SIG-M5 (cell line): ENCODE results near the gene MARVELD3.

Experiments used
- DNase-seq: peaks from one replicate; lab custom pipeline; 2025; lab: John Stamatoyannopoulos, UW

Gene MARVELD3

DNA sequence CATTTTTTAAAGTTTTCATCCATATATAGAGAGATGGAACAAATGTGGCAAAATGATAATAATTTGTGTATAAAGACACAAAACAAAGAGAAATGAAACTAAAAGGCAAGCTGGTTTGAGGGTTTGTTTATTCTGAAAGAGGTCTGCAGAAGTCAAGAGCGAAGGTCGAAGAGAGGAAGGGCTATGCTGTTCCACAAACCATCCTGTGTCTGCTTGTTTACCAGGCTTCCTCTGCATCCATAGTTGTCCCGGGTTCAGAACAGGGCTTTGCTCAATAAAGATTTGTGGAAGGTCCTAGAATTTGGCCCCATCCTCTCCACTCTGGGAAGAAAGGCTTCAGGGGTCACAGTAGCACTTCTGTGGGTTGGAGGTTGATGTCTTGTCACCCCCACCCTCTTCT, 2.4 kb upstream of the MARVELD3 start:
- DNase-seq: no peak

DNA sequence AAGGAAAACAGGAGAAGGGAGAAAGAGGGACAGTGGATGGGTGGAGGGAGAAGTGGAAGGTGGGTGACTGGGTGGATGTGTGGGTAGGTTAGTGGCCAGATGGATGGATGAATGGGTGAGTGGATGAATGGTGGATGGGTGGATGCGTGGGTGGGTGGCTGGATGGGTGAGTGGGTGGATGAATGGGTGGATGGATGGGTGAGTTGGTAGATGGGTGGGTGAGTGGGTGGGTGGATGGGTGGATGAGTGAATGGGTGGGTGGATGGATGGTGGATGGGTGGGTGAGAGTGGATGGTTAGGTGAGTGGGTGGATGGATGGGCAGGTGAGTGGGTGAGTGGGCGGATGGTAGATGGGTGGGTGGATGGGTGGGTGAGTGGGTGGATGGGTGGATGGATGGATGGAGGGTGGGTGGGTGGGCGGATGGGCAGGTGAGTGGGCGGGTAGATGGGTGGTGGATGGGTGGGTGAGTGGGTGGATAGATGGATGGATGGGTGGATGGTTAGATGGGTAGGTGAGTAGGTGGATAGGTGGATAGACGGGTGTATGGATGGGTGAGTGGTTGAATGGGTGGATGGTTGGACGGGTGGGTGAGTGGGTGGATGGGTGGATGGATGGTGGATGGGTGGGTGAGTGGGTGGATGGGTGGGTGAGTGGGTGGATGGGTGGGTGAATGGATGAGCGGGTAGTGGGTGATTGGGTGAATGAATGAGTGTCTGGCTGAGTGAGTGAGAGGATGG, 702 bp upstream of the MARVELD3 start:
- no peak for DNase-seq

DNA sequence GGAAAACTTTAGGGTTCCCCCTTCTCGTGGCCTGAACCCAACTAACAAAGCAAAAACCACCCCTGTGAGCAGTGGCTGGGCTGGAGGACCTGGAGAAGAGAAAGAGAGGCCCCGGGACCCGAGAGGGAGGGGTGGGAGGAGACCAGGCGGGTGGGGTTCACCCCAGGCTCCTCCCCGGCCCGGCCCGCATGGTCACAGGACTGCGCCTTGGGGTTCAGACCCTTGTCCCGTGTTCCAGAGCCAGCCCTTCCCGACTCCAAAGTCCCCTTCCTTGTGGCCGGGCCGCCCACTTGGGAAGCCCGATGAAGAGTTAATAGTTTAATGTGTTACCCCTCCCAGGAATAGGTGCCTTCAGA, 852 bp downstream of the MARVELD3 start:
- no peak for DNase-seq

DNA sequence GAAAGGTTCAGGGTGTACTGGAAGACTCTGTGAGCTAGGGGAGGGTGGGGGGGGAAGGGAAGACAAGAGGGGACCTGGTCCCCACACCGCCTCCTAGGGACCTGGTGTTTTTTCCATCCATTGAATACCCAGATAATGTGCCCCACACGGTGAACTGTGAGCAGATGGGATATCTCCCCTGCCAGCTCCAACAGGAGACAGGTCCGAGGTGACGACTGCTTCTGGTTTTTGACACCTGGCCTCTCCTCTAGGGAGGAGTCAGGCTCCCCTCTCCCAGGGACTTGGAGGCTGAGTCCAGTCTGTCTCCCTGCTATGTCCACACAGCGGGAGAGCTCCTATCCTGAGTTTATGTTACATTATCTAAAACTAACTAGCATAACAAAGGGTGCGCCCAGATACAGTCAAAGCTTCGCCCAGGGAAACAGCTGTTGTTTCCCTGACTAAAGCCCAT, 1.8 kb downstream of the MARVELD3 start:
- no peak for DNase-seq

DNA sequence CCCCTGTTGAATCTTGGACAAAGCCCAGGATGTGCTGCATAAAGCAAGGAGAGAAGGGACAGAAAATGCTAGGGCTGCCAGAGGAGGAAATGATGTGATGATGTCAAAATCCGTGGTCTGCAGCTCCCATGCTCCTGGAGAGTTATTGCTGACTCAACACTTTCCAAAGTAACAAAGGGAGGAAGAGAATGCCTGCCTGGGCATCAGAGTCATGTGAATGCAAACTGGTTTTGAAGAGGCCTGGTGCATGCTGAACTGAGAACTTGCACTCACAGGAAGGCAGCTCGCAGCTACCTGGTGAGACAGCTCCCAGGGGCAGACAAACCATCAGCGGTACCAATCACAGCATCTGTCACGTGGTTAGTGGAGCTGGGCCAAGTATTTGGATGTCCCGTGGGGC, 2.8 kb downstream of the MARVELD3 start:
- no peak for DNase-seq

DNA sequence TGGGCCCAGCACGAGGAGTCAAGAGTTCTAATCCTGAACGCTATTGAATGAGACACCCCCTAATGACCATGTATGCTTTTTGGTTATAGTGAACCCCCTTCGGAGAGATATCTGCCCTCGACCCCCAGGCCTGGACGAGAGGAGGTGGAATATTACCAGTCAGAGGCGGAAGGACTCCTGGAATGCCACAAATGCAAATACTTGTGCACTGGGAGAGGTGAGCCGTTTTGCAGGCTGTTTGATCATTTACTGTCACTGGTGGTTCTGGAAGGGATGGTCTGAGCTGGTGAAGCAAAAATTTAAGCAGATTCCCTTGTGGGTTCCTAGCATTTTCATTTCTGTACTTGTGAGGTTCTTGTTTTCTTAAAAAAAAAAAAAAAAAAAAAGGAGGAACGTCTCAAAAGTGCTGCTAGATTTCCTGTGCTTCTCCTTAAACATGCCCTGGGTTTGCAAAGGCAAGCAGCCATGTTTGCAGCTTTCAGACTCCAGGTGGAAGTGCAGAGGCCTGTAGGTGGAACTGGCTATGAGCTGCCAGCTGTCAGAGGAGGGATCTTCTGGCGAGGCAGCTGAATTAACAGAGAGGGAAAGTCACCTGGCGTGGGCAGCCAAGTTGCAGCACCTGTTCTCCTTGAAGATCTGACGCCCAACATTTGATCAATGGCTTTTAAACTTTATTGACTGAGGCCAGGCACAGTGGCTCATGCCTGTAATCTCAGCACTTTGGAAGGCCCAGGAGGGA, 3.5 kb downstream of the MARVELD3 start:
- DNase-seq: no peak

DNA sequence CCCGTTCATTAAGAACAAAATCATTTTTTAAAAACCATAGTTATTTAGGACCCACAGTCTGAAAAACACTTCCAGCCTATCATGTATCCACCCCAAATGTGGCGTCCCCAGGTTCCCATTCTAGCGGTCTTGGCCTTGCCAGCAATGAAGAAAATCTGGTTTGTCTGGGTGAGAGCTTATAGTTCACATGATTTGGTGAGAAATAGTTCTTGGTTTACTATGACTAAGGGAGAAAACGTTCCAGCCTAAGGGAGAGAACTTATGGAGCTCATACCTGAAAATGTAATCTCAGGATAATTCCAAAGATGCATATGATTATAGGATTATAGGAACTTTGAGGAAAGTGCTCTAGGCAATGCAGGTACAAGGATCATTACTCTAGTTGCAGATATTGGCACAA, 4.8 kb downstream of the MARVELD3 start:
- DNase-seq: no peak

DNA sequence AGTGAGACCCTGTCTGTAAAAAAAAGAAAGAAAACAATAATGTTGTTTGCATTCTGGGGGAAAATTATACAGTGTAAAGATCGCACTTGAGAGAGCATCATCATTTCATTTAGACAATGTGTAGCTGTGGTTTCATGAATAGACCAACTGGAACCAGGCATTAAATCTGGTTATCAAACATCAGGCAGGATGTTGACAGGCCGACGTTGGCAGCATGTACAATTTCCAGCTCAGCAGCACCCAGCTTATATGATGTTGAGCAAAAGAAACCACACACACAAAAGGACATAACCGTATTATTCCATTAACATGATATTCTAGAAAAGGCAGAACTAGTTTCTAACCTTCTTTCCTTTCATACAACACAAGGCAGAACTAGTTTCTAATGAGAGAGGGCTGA, 5.8 kb downstream of the MARVELD3 start:
- DNase-seq: no peak

DNA sequence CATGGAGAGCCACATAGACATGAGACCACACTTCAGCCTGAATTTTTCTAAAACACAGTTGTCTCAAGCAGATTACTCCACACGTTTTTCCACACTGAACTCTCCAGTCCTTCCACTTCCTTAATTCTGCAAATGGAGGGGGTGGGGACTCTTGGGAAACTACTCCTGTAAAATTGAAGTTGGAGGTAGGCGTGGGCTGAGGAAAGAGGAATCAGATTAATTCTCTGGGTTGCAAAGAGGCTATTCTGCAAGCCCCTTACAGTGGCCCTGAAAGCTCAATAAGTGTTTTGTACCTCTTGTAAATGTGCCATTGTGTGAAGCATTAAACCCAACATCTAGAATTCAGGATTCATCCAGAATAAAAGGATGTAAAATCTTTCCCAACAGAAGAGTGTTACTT, 9.6 kb downstream of the MARVELD3 start:
- DNase-seq: no peak

DNA sequence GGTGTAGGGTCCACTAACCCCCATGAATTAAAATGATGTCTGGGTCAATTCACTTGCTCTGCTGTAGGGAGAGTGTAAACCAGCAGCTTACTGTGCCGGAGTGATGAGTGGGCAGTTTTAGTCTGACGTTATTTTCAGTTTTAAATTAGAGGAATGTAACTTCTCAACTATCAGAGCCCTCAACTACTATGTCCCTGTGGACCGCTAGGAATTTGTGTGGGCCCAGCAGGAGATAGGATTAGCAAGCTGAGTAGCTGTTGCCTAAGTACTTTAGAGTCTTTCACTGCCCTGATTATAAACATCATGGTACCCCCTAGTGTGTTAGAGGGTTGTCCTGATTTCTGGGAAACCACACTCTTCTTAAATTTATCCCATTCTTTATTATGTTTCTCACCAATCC, 11.4 kb downstream of the MARVELD3 start:
- no peak for DNase-seq

DNA sequence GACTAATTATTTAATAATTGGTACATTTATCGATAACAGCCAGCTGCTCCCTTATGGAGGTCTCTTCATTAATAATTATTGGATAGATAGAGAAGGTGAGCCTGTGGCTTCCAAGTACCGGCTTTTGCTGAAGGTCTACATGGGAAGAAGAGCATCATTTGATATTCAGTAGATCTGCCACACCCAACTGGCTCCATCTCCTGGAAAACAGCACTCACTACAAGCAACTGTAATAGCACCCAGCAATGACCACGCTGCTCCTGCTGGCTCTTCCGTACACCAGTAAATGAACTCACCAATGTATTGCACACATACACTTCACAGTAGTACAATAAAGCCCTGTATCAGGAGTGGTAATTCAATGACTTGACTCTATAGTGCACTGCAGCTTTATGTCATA, 19.5 kb downstream of the MARVELD3 start:
- no peak for DNase-seq

DNA sequence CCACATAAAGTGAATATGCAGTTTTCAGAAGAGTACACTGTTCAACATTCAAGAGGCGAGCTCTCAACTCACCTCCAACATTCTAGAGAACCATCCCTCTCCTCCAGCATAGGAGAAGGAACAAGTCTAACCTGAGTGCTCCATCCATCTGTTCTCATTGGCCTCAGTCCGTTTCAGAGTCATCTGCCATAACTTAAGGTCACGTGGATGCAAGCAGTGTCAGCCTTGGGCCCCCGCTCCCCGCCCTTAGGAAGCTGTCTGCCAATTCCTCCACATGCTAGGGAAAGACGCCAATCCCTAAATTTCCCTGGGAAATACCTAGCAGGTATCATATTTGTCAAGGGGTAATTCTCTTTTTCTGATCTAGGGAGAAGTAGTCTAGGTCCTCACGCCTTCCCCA, 21.4 kb downstream of the MARVELD3 start:
- no peak for DNase-seq

DNA sequence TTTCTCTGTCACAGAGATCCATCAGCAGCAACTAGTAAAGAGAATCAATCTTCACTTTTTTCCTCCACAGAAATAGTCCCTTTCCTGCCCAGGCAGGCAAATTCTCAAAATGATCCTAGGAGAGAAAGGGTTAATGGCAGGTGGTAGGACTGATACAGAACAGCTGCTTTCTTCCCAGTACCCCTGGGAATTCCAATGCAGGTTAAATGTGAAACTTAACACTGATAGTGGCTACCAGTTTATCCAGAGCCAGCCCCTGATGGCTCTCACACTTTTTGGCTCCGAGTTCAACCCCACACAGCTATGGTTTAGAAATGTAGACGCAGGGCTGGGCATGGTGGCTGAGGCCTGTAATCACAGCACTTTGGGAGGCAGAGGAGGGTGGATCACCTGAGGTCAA, 22.2 kb downstream of the MARVELD3 start:
- no peak for DNase-seq

DNA sequence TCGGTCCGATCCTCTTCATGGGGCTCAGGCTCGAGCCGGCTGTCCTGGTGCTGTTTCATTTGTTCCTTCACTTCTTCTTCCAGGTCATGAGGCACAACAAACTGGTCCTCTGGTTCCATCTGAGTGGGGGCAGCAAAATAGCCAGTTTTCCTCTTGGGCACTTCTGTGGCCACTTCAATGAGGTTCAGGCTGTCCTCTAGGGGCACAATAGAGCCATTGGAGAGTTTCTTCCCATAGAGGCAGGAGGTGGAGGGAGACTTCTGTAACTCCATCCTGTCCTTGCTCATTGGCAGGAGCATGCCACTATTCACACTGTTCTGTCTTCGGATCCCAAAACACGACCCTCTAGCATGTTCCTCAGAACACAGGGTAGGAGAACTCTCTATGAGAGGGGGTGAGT, 22.9 kb downstream of the MARVELD3 start:
- DNase-seq: no peak

DNA sequence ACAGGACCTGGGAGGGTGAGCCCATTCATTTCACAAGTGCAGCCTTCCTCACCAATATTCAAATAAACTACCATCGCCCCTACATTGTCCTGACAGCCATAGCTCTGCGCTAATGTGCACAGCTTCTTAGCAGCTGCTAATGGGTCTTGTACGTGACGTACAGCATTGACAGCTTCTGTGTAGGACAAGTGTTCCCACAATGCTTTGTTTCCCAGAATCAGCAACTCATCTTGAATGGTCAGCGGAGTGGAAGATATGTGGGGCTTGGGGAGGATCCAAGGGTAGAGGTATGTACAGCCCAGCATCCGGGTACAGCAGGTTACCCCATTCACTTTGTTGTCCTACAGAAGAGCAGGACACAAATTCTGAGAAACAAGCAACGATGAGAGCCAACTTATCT, 23.7 kb downstream of the MARVELD3 start:
- DNase-seq: no peak

DNA sequence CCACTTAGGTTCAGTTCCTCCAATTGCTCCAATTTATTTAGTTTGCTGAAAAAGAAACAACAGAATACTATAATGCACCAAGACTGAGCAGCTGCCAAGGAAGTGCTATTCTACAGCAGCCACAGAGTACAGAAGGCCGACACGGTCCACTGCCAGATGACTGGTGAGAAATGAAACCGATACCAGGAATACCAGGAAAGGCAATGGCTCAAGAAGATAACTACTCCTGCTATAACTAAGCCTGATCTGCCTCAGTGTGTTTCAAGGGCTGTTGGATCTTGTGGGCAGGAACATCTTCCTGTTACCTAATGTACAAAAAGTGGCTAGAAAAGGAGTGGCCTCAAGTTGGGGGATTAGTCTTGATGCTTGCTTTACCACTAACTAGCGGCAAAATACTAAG, 32.8 kb downstream of the MARVELD3 start:
- DNase-seq: no peak

DNA sequence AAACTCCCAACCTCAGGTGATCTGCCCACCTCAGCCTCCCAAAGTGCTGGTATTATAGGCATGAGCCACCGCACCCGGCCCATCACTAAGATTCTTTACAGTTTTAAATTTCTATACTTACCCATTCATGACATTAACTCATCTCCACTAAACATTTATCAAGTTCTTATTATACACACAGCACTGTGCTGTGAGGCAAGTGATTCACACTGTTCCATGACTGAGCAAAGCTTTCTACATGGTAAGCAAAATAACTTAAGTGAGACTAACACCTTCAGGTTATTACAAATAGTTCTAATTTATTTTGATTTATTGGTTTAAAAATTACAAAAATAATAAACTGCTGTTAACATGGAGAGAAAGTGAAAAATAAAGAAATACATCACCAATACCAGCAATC, 33.5 kb downstream of the MARVELD3 start:
- DNase-seq: no peak

DNA sequence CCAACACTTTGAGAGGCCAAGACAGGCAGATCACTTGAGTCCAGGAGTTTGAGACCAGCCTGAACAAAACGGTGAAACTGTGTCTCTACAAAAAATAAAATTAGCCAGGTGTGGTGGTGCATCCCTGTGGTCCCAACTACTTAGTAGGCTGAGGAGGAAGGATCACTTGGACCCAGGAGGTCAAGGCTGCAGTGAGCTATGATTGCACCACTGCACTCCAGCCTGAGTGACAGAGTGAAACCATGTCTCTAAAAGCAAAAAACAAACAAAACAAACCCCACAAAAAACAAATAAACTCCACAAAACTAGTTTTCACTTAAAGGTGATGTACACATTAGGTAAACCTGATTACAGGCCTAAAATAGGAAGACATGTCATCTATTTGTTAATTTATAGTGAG, 40.3 kb downstream of the MARVELD3 start:
- no peak for DNase-seq

DNA sequence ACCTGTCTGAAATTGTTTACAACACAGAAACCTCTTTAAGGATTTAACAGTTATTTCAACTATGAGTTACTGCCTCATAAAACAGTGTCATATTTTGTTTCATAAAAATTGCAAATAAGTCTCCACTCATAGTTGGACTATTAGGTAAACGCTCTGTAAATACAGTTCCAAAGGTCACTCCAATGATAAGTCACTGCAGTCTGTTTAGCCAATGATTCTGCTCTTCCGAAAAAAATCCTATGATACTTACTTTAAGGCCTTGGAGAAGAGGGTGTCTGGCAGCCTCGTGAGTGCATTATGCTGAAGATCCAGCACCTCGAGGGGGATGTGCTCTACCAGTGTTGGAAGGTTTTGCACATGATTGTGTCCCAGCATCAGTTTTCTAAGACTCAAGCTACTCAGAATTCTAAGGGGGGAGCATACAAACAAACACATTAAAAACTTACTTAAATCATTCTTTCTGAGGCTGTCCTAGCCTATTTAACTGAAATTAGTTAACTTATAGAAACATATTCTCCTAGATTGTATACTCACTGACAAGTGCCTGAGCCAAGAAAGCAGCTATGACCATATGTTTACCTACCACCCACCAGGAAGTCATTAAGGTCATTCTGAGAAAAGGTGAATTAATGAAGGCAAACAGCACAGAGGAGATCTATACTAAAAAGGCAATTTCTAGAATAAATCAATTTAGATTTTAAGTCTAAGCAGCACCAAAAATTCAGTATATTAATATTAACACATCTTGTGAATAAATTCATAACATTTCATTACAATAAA, 41.1 kb downstream of the MARVELD3 start:
- DNase-seq: no peak

DNA sequence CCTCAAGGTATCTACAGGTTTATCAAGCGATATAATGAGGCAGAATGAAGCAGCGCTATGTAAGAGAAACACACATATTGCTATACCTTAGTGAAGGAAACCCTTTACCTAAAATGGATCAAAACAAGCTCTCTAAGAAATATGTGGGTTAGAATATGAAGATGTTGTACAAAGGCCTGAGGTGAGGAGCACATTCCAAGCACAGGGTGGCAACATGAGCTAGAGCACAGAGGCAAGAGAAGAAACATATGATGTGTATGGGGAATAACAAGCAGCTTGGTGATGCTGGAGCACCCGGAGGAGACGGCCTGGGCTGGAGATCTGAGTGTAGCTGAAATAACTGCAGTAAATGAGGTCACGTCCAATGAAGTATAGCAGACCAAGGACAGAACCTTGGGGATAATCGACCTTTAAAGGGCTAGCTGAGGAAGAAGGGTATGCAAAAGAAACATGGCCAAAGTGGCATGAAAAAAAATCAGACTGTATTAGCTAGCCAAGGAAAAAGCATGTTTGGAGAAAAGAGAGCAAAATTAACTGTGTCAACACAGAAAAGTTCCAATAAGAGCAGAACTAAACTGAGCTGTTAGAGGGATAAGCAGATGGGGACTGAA, 44.0 kb downstream of the MARVELD3 start:
- DNase-seq: no peak

DNA sequence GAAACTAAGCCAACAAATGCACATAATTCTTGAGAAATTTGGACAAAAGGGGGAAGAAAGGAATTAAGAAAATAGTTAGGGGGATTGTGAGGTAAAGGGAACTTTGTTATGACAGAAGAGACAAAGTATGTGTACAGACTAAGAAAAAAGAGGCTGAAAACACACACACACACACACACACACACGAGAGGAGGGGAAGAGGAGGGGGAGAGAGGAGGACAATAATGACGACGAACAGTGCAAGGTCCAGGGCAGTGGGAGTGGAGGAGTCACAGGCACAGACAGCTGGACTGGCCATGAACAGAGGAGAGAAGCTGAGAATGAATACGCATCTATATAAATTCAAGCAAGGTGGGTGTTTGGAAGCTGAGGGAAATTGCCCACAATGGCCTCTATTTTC, 44.6 kb downstream of the MARVELD3 start:
- DNase-seq: no peak

DNA sequence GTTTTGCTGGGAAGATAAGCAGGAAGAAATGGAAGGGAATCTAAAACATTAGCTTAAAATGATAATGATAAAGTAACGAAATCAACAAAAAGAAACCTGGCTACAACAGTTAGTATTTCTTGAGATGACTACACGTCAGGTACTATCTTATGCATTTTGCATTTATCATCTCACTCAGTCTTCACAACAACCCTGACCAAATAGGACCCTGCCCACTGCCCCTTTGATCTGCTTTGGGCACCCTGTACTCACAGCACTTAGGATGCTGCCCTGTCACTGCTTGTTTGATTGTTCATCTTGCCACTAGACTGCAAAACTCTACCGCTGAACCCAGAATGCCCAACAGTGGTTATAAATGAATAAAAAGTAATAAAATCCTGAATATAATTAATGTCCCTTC, 45.2 kb downstream of the MARVELD3 start:
- no peak for DNase-seq

DNA sequence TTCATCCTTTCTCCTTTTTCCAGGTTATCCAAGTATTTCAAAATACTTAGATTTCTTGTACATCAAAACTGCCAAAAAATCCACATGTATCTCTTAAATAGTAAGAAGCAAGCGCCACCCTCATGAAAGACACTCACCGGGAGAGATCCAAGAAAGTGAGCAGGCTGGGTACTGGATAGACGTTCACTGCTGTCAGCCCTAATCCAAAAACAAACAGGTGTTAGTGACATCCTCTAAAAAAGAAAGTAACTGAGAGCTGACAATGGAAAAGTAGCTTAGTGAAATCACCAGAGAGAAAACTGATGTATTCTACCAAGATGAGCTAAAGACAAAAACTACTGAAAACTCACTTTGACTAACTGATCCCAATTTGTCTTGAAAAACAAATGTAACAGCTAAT, 46.1 kb downstream of the MARVELD3 start:
- no peak for DNase-seq
